ENCODE measurements around the gene IRAK1. TPM values are rescaled to one million over a fixed set of nuclear protein-coding genes. Genes with fewer than 3 reads are reported as not detected.

The IRAK1 gene
- total and polyA plus RNA-seq, 2 donors (not counting 3 experiments of a cell fraction or from before 2014, with no cell fraction given), result 63.6 to 138 TPM

DNA sequence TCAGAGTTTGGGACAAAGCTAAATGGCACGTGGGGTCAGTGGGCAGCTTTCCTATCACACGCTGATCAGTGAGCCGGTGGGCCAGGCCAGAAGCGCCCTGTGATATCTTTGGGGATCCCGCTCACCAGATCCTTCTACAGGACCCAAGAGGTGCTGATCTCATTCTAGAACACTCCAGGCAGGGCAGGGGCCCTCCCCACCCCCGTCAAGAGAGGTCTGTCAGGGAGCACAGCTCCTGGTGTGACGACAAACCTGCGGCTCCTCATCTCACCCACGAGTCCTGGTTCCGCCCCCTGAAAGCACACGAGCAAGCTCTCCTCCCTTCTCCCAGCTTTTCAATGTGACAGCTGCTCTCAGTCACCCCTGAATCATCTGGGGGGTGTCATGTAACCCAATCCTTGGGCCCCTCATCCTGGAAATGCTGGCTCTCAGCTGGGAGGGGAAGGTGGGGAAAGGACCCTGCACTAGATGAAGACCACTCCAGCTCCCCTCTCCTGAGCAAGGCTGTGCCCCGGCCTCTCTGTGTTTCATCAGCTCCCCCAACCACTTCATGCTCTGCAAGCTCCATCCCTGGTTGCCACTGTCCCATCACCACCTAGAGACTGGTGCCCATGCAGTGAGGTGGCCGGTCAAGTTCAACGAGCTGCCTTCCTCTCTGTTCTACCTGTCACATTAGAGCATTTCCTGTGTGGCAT is 52.7 kb downstream of the IRAK1 start:
- no peaks in the 10 kb centered on the region for H4K20me1 ChIP-seq (replicated peaks; ENCODE audit: control insufficient read depth, extremely low read depth, insufficient read depth, low read length)
- H3K4me3 ChIP-seq (replicated peaks in 1 of 3; ENCODE audit: insufficient read depth in 1 of 3, low read depth in 1 of 3, low read length in 3 of 3), result no peak overlapping the region
- no peak overlapping the region for H3K4me2 ChIP-seq (ENCODE audit: insufficient read depth, low read length)
- dilution Hi-C loops (cut with MboI; ENCODE audit: extremely low pct_ligation_motif_present, low sequenced_read_pairs), result no loop called here
- no peaks in the 10 kb centered on the region for H3K9me1 ChIP-seq (replicated peaks; ENCODE audit: control insufficient read depth, extremely low read depth, insufficient read depth, low read length)
- H3K27ac ChIP-seq (ENCODE audit: insufficient read depth, low read depth, low read length), result no peak overlapping the region
- H3K27me3 ChIP-seq (ENCODE audit: control insufficient read depth in 2 of 2, insufficient read depth in 2 of 2, low read length in 2 of 2), result no peaks in the 10 kb centered on the region
- H3K36me3 ChIP-seq (ENCODE audit: control insufficient read depth in 2 of 2, extremely low read depth in 1 of 2, insufficient read depth in 2 of 2, low read length in 2 of 2), result peaks cover 0 to 8% of the 10 kb centered on the region in 2 experiments
- intact Hi-C loops (cut with micrococcal nuclease), result no loop called here
- no peaks in the 10 kb centered on the region for H3K9me3 ChIP-seq (replicated peaks; ENCODE audit: control insufficient read depth, insufficient read depth, low read length)
- no peak for DNase-seq (ENCODE audit: low read depth, low spot score)
- H3K9ac ChIP-seq (replicated peaks; ENCODE audit: extremely low read depth, insufficient read depth, low read length), result no peak overlapping the region
- ChIA-PET CTCF (interaction anchor here (1.1 to 1.9 kb wide), 4 partner anchors 20 to 79 kb away, joined by 3 to 6 read pairs (median 5); no protein-coding TSS in a partner anchor), POLR2A (no interaction called here)
- peaks cover 80% of the 10 kb centered on the region for H3K79me2 ChIP-seq (ENCODE audit: control insufficient read depth, insufficient read depth, low read length)
- H3K4me1 ChIP-seq (ENCODE audit: control insufficient read depth, extremely low read depth, insufficient read depth, low read length), result peaks cover 28% of the 10 kb centered on the region
- no TSS peak for BruUV-seq (replicated peaks)
- TF ChIP-seq, protein P1, sequence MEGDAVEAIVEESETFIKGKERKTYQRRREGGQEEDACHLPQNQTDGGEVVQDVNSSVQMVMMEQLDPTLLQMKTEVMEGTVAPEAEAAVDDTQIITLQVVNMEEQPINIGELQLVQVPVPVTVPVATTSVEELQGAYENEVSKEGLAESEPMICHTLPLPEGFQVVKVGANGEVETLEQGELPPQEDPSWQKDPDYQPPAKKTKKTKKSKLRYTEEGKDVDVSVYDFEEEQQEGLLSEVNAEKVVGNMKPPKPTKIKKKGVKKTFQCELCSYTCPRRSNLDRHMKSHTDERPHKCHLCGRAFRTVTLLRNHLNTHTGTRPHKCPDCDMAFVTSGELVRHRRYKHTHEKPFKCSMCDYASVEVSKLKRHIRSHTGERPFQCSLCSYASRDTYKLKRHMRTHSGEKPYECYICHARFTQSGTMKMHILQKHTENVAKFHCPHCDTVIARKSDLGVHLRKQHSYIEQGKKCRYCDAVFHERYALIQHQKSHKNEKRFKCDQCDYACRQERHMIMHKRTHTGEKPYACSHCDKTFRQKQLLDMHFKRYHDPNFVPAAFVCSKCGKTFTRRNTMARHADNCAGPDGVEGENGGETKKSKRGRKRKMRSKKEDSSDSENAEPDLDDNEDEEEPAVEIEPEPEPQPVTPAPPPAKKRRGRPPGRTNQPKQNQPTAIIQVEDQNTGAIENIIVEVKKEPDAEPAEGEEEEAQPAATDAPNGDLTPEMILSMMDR (IDR thresholded peaks at IDR 0.05; ENCODE audit: extremely low read depth in 1 of 2, insufficient read depth in 1 of 2, low read depth in 1 of 2, low read length in 2 of 2), result no peak
- TF ChIP-seq POLR2A (IDR thresholded peaks at IDR 0.05; ENCODE audit: low read depth, low read length), result no peak
- TF ChIP-seq MYC (IDR thresholded peaks at IDR 0.05; ENCODE audit: low read depth, low read length), result no peak
- TF ChIP-seq FOS (IDR thresholded peaks at IDR 0.05; ENCODE audit: borderline replicate concordance, insufficient read depth, low read length), result no peak
- no peak for TF ChIP-seq EZH2 (IDR thresholded peaks at IDR 0.05; ENCODE audit: borderline replicate concordance, low read depth, low read length, severe bottlenecking)
- TF ChIP-seq GATA2 (IDR thresholded peaks at IDR 0.05; ENCODE audit: insufficient read depth, insufficient read length, low read depth, low read length), result no peak
- TF ChIP-seq POLR2AphosphoS5 (IDR thresholded peaks at IDR 0.05; ENCODE audit: insufficient read depth, low read depth, low read length), result no peak
- TF ChIP-seq JUN (IDR thresholded peaks at IDR 0.05; ENCODE audit: borderline replicate concordance, insufficient read depth, insufficient read length, low read depth), result no peak
- TF ChIP-seq, protein P2, sequence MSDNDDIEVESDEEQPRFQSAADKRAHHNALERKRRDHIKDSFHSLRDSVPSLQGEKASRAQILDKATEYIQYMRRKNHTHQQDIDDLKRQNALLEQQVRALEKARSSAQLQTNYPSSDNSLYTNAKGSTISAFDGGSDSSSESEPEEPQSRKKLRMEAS (IDR thresholded peaks at IDR 0.05; ENCODE audit: insufficient read depth, insufficient read length), result no peak
- no peak for FAIRE-seq
- no peak overlapping the region for H2AFZ ChIP-seq (ENCODE audit: low read depth, low read length)

All from endothelial cell of umbilical vein (primary cell).